ENCODE measurements around the gene TTC24. TPM values are rescaled to one million over a fixed set of nuclear protein-coding genes. Genes with fewer than 3 reads are reported as not detected.

The TTC24 gene
- total RNA-seq, 1 donor: not detected

DNA sequence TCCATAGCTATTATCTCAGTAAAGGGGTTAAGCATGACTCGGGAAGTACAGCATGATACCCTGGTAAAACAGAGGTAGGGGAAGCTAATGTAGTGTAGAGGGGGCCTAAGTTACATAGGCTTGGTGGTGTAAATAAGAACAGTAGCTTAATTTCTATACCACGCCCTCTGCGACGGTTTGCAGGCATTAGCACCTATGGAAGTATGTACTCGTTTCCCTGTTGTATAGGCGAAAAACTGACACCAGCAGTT, 11.6 kb downstream of the TTC24 start:
- peaks cover 2% of the 10 kb centered on the region for H3K27me3 ChIP-seq (ENCODE audit: insufficient read depth, low read length)
- H2AFZ ChIP-seq (ENCODE audit: low read length): peak overlapping the region; percentile 97
- H4K20me1 ChIP-seq (ENCODE audit: insufficient read depth, low read length): peaks cover 3% of the 10 kb centered on the region
- peaks cover 6% of the 10 kb centered on the region for H3K79me2 ChIP-seq (ENCODE audit: insufficient read depth, low read length)
- H3K9me3 ChIP-seq (ENCODE audit: low read depth, low read length): no peaks in the 10 kb centered on the region
- H3K36me3 ChIP-seq (ENCODE audit: insufficient read depth, low read length): peaks cover 23% of the 10 kb centered on the region
- peaks cover 13% of the 10 kb centered on the region for H3K4me1 ChIP-seq (ENCODE audit: insufficient read depth, low read length)
- TF ChIP-seq, protein P1, sequence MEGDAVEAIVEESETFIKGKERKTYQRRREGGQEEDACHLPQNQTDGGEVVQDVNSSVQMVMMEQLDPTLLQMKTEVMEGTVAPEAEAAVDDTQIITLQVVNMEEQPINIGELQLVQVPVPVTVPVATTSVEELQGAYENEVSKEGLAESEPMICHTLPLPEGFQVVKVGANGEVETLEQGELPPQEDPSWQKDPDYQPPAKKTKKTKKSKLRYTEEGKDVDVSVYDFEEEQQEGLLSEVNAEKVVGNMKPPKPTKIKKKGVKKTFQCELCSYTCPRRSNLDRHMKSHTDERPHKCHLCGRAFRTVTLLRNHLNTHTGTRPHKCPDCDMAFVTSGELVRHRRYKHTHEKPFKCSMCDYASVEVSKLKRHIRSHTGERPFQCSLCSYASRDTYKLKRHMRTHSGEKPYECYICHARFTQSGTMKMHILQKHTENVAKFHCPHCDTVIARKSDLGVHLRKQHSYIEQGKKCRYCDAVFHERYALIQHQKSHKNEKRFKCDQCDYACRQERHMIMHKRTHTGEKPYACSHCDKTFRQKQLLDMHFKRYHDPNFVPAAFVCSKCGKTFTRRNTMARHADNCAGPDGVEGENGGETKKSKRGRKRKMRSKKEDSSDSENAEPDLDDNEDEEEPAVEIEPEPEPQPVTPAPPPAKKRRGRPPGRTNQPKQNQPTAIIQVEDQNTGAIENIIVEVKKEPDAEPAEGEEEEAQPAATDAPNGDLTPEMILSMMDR (IDR thresholded peaks at IDR 0.05; ENCODE audit: extremely low read depth, low read depth, low read length): no peak
- DNase-seq (ENCODE audit: insufficient read length, low spot score, missing footprints): peak; percentile 50
- H3K4me3 ChIP-seq (ENCODE audit: insufficient read depth, low read length): peak overlapping the region; percentile 92
- peak overlapping the region; percentile 74 for H3K27ac ChIP-seq (ENCODE audit: low read depth, low read length)
- peak overlapping the region; percentile 99 for H3K4me2 ChIP-seq (ENCODE audit: insufficient read depth, low read length)

DNA sequence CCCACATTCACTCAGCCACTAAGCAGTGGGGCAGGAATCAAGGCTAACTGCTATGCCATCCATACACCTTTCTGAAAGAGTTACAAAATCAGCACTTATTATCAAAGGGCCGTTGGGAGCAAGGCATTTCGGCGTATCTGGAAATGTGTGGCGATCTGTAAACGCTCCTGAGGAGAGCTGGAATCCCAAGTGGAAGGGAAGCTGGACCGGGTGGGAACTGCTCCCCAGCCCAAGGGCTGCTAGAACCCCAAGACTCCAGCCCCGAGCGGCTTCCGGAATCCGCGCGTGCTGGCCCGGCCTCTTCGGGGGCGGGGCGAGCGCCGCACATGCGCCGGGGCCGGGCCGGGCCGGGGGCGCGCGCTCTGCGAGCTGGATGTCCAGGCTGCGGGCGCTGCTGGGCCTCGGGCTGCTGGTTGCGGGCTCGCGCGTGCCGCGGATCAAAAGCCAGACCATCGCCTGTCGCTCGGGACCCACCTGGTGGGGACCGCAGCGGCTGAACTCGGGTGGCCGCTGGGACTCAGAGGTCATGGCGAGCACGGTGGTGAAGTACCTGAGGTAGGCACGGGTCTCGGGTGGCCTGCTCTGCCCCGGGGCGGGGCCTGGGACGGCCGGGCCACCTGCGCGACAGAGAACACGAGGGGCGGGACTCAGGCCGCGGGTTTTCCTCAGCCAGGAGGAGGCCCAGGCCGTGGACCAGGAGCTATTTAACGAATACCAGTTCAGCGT, 12.1 kb downstream of the TTC24 start, which contains the start of gene NAXE:
Gene NAXE (plus strand): TSS at position 345 of the 726 bp plus-strand sequence. CDS start 29 bp downstream, at position 374.
- Histone ChIP-seq H3K4me2 (ENCODE audit: insufficient read depth, low read length) (peak within 1 kb of the TSS; percentile 99), H3K27ac (ENCODE audit: low read depth, low read length) (peak within 1 kb of the TSS; percentile 75), H3K9me3 (ENCODE audit: low read depth, low read length) (no peaks in the 10 kb centered on the region), H3K4me3 (ENCODE audit: insufficient read depth, low read length) (peak within 1 kb of the TSS; percentile 92), H3K79me2 (ENCODE audit: insufficient read depth, low read length) (peaks cover 6% of the 10 kb centered on the region), H4K20me1 (ENCODE audit: insufficient read depth, low read length) (peaks cover 3% of the 10 kb centered on the region), H3K36me3 (ENCODE audit: insufficient read depth, low read length) (peaks cover 28% of the 10 kb centered on the region), H3K4me1 (ENCODE audit: insufficient read depth, low read length) (peaks cover 13% of the 10 kb centered on the region), H3K27me3 (ENCODE audit: insufficient read depth, low read length) (no peaks in the 10 kb centered on the region), H2AFZ (ENCODE audit: low read length) (peak within 1 kb of the TSS; percentile 97)
- TF ChIP-seq, protein P1 (IDR thresholded peaks at IDR 0.05; ENCODE audit: extremely low read depth, low read depth, low read length): no peak
- peak; percentile 97 for DNase-seq (ENCODE audit: insufficient read length, low spot score, missing footprints)

DNA sequence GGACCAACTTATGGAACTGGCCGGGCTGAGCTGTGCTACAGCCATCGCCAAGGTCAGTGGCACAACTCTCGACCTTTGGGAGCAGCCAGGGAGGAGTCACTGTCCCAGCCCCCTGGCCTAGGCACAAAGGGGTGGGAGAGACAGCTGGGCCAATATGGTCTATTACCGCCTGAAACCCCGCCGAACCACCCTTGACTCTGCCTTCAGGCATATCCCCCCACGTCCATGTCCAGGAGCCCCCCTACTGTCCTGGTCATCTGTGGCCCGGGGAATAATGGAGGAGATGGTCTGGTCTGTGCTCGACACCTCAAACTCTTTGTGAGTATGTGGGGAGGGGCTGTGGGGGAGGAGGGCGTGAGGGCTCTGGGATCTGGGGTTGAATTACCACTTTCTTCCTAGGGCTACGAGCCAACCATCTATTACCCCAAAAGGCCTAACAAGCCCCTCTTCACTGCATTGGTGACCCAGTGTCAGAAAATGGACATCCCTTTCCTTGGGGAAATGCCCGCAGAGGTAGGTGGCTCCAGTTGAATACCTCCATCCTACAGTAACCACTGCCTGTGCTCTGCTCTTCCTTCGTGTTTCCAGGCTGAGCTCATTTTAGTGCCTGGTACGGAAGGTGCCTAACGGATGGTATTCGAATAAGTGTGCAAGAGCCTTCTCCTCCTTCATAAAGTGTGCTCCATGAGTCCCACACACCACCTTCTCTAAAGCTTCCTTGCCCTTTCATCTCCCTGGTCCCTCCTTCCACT, 12.8 kb downstream of the TTC24 start:
- Histone ChIP-seq H4K20me1 (ENCODE audit: insufficient read depth, low read length) (peaks cover 3% of the 10 kb centered on the region), H2AFZ (ENCODE audit: low read length) (peak overlapping the region; percentile 91), H3K4me3 (ENCODE audit: insufficient read depth, low read length) (peak overlapping the region; percentile 92), H3K4me2 (ENCODE audit: insufficient read depth, low read length) (peak overlapping the region; percentile 99), H3K4me1 (ENCODE audit: insufficient read depth, low read length) (peaks cover 13% of the 10 kb centered on the region), H3K9me3 (ENCODE audit: low read depth, low read length) (no peaks in the 10 kb centered on the region), H3K36me3 (ENCODE audit: insufficient read depth, low read length) (peaks cover 35% of the 10 kb centered on the region), H3K27me3 (ENCODE audit: insufficient read depth, low read length) (no peaks in the 10 kb centered on the region), H3K27ac (ENCODE audit: low read depth, low read length) (peak overlapping the region; percentile 75), H3K79me2 (ENCODE audit: insufficient read depth, low read length) (peaks cover 6% of the 10 kb centered on the region)
- no peak for DNase-seq (ENCODE audit: insufficient read length, low spot score, missing footprints)
- TF ChIP-seq, protein P1 (IDR thresholded peaks at IDR 0.05; ENCODE audit: extremely low read depth, low read depth, low read length): no peak

Measured in osteoblast (primary cell).